Dedifferentiated amniotic fluid mesenchymal stem cell (primary cell): ENCODE results near the gene DLGAP5.

Experiments used
- DNase-seq: peaks from one replicate; pipeline ENCODE4 v3.0.0-alpha.2; 2016; ENCODE audit errors: extremely low spot score

DLGAP5 gene

DNA sequence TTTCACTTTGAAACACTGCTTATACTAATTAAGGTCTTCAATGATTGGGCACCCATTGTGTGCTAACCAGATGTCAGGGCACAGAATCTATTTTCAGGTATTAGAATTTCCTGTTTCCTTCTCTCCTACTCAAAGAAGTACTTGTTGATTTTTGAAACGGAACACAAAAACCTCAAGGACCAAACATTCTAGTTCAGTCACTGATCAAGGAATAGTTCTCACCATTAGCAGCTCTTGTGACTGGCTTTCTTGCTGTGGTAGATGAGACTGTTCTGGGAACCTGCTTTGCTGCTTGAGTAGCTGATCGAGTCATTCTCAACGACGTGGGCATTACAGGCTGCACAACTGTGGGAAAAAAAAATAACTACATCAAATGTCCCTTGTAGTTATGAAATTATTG, 11.0 kb downstream of the DLGAP5 start:
- DNase-seq: no peak

GRCh38 chr14:55180006-55180405, 11.4 kb downstream of the DLGAP5 start:
- no peak for DNase-seq

- DNase-seq: no peak
Observed at GRCh38 chr14:55170526-55170925, 20.9 kb downstream of the DLGAP5 start.

- DNase-seq: peak; percentile 36
Observed at GRCh38 chr14:55160989-55161388, 30.4 kb downstream of the DLGAP5 start.

DNA sequence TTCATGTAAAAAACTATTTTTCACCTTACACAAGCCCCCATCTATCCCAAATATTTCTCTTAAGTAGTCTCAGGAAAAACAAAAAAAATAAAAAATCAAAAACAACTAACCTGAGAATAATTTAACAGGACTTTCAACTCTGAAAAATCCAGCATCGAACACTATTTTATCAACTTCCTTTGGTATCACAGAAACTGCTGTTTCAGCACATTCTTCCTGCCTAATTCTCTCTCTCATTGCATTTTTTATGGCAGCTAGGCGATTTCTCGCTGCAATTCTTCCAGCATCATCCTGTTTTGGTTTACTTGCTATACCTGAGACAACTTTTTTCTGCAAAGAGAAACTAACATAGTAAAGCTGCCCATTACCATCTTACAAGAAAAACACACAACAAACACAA, 33.0 kb downstream of the DLGAP5 start:
- no peak for DNase-seq

DNA sequence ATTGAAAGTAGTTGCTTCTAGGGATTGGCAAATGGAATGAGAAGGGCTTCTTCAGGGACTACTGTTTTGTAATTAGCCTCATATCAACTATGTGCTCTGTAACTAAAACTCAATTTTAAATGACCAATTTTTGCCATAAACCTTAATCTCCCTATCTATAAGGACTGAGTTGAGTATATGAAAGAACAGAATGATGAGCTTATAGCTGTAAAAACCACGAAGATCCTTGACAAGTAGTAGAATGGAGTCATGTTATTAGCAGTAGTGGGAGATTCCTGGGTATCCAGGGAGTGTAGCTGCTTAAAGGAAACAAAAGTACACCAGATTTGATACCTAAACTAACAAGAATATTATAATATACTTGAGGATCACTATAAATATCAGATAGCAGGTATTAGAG, 34.3 kb downstream of the DLGAP5 start:
- no peak for DNase-seq

GRCh38 chr14:55153951-55154350, 37.4 kb downstream of the DLGAP5 start:
- DNase-seq: no peak

DNA sequence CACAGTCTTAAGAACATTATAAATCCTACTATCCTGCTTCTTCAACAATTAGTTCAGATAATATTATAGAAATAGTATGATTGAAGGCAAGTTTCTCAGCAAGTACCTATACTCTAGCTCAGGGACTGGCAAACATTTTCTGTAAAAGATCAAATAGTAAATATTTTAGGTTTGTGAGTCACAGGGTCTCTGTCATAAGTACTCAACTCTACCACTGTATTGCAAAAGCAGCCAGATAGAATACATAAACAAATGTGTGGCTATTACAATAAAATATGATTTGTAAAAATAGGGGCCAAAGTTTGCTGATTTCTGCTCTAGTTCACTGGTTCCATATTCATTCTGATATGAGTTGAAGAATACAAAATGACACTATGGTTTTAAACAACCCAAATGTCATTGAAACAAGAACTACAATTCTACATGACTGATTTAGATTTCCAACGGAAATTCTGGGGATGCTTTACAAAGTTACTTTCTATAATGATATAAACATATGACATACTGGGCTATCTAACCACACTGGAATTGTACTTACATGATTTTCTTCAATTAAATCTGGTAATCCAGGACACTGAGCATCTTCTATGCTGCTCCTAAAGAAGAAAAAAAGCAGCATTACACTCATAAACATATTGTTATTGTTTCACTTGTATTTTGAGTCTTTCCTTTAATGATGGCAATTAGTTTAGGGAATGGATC, 39.2 kb downstream of the DLGAP5 start:
- peak; percentile 24 for DNase-seq

DNA sequence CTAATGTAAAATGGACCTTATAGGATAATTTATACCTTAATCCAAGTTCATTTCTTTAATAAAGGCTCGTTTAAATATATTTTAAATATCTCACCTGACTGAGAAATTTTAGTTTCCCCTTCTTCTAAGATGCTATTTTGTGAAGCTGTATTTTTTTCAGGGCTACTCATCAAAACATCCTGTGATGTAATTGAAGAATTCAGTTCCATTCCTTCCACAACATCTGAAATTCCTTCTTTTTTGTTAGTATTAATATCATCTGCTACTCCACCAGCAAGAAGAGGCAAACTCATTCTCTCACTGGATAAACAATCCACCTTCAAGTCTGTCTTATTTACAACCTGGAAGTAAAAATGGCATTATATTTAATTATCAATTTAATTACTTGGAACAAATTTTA, 39.8 kb downstream of the DLGAP5 start:
- DNase-seq: no peak

- no peak for DNase-seq
Observed at GRCh38 chr14:55146425-55146824, 45.0 kb downstream of the DLGAP5 start.

GRCh38 chr14:55142466-55142865, 48.9 kb downstream of the DLGAP5 start:
- DNase-seq: no peak

DNA sequence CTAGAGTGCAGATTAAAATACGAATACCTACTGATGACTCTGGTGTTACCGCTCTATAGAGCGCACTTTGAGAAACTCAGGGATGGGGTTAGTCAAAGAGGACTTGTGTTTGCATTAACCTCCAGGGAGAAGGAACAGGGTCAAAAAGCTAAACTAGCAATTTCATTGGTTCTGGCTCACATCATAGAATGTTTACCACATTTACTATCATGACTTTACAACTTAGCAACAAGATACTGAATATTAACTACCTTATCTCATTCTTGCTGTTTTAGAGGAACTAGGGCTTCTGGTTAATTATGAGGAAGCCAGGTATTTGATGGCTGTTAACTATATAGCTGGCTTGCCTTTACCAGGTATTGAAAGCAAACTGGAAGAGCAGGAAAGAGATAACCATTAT, 49.6 kb downstream of the DLGAP5 start:
- DNase-seq: no peak

- no peak for DNase-seq
Observed at GRCh38 chr14:55139696-55140509, 51.5 kb downstream of the DLGAP5 start.

DNA sequence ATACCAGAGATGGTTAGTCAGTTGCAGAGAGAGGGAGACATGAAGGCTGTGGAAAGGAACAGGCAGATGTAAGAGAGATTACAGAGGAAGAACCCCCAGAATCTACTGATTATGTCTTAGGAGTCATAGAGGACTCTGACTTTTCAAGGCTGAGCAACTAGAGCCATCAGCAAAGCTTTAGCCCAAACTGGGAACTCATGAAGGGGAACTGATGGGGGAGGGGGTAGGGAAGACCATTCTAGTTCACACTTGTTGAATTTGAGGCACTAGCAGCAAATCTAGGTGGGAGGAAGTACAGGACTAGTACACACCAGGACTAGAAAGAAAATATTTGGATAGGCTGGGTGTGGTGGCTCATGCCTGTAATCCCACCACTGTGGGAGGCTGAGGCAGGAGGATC, 52.2 kb downstream of the DLGAP5 start:
- no peak for DNase-seq

GRCh38 chr14:55138091-55138490, 53.3 kb downstream of the DLGAP5 start:
- no peak for DNase-seq

DNA sequence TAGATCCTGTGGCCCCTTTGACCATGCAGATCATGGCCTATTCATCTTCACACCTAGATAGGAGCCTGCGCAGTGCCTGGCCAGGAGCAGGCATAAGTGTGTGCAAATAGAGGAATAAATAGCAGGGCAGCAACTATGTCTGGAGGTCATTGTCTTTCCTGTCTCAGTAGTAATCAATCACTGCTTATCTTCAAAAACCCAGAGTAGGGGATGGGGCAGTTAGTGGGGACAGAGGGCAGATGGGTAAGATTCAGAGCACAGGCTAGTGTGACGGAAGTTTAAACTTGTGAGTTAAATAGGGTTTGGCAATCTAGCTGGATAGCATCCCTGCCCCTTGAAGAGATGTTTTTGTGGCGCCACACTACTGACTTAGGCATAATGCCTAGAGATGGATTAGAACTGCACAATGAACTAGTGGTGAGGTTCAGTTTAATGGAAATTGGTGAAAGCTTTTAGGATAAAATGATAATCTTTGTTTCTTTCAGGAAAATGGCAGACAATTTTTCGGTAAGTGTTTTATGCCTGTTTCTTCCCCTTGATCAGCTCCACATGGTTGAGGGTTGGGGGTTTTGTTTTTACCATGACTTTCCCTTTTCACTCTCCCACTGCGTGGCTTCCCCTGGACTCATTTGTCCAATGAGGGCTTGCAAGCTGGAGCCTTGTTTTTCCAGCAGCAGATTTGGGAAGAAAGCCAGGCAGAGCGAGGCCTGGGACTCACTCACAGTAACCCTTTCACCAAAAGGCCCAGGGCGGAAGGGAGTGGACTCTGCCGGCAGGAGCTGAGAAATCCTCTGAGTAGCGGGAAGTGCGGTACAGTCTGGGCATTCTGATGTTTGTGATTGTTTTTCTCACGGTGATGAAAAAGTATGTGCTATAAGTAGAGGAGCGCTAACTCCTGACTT, 54.2 kb downstream of the DLGAP5 start:
- peak; percentile 73 for DNase-seq

DNA sequence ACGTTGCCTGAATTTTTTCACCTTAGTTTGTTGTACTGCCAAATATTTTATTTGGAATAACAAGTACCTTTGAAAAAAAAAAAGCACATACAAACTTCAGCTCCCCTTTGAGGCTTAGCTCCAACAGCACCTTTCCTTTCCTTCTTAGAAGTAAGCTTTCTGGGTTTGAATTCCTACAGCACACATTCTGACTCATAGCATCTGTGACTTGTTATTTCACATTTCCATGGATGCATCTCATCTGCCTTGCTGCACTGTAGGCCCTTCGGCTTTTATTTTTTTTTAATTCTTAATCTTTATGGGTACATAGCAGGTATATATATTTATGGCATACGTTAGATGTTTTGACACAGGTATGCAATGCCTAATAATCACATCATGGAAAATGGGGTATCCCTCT, 55.1 kb downstream of the DLGAP5 start:
- no peak for DNase-seq

GRCh38 chr14:55133416-55133815, 58.0 kb downstream of the DLGAP5 start:
- DNase-seq: no peak

DNA sequence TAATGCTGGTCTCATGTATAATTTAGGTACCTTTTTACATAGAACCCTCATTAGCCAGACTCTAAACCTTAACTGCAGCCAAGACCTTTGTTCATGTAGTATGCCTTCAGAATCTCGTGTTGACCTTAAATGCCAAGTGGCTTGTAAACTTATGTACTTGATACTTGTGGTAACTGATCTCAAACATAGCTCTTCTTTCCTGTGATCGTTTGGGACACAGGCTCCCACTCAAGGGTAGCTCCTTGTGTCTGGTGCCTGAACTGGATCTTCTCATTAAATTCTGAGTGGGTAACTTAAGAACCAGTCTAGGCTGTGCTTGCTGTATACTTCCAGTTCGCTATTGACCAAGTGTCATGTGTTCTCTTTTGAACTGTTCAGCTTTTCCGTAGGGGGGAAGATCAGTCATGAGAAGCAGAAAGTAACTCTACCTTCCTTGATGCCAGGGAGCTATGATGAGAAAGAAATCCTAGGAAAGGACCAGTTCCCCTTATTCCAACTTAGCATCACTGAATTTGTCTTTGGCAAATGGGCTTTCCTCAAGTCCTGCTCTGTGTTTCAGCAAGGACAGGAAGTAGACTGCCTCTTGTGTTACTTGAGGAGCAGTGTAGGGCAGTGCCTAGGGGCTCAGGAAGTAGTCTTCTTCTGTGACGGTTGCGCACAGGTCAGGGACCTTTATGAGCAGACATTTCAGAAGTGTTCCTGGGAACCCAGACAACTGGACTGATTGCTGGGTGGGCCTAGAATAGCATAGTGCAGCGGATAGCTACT, 59.8 kb downstream of the DLGAP5 start:
- no peak for DNase-seq

DNA sequence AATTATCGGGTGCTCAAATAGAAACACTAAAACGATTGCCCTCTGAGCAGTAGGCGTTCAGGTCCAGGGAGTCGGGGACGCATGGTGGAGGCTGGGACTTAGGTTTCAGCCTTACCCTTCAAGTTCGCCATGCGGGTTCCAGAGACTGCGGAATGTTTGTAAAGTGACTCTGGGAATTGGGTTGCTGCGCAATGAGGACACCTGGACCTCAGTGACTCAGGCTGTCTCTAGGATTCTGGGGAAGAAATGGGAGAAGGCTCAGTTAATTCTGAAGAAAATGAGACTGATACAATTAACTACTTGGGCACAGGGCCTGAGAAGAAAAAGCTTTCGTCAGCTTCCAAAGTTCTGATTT, 61.2 kb downstream of the DLGAP5 start:
- no peak for DNase-seq

DNA sequence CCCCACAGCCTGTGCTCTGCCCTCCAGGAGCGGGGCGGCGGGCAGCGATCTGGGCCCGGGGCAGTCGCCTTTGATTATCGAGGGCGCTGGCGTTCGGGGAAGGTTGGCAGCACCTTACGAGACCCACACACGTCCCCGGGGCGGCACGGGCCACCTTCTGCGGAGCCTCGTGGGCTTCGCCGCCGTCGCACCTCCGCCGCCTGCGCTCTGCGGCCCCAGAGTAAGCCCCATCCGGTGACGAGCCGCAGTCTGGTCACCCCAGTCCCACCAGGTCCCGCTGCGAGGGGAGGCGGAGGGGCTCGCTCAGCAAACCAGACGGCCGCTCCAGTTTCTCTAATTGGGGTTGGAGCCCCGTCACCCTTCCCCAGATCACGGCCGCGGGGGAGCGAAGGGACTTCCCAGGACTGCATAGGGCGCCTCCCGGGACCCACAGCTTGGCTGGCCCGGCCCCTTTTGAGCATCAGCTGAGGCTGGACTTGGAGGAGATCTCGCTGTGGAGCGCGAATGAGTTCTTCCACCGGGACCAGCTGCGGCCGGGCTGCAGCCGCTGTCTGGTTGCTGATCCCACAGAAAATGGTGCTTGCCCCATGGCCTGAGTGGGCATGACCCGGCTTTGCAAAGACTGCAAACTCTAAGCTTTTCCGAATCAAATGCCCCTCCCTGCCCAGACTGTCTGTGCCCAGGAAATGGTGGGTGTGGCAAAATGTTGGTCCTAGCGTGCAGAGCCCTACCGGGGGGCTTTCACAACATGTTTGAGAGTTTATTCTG, 61.8 kb downstream of the DLGAP5 start:
- DNase-seq: peak; percentile 44
